Ramos (cell line): ENCODE data around the gene TMEM163.
"Not testable (repeated sequence)": the region's sequence is repeated elsewhere in the genome, so short reads cannot be mapped to it uniquely, and the experiment has no call there.

Source experiments
- in situ Hi-C: fragments of 300-500 bp; cut with MboI; formaldehyde crosslinking; loops from one replicate; pipeline ENCODE4 v1.14.3; 2022; ENCODE audit warnings: low sequenced_read_pairs; ENCODE audit not compliant: unreplicated experiment

TMEM163 gene

DNA sequence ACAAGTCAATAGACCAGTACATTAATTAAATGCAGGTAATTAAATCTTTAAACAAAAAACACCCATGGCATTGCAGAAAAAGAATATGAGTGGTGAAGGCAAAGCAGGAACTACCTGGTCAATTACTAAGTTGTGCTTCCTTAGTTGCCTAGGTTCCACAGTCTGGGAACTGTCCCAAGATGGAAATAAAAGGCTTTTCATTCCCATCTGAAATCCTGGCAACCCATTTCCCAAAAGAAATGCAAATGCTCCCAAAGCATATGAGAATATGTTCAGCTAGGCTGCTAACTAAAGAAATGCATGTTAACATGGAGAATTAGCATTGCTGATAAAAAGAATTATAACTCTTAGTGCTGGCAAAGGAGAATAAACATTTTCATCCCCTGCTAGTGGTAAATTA, 177.8 kb downstream of the TMEM163 start:
- in situ Hi-C loops = no loop called here

DNA sequence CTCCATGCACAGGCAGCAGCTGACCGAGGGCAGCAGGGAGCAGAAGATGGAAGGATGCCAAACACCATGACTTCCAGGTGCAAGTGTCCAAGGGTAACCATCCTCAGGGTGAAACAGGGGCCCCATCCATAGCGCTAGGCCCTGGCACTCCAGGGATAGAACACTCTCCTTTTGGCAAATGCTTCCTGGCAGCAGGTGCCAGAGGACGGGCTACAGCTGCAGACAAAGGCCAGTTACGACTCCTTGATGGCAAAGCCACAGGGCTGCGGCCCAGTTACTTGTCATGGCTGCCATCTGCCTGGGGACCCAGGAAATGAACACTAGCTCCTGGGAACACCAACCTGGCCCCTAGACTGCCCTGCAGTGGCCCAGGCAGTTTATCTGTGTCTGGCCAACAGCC, 178.8 kb downstream of the TMEM163 start:
- in situ Hi-C loops = no loop called here

DNA sequence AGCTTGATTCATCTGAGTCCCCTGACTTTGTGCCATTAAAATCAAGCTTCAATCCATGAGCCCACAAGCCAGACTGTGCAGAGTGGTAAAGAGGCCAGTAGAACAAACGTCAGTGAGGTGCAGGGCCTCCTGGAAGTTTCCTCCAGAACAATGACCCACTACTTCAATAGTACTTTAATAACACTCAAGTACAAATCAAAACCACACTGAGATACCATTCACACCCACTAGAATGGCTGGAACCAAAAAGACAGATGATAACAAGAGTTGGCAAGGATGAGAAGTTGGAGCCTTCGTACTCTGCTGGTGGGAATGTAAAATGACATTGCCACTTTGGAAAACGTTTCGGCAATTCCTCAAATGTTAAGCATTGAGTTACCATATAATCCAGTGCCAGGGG, 181.1 kb downstream of the TMEM163 start:
- in situ Hi-C loops = no loop called here

- in situ Hi-C loops = no loop called here
Observed at GRCh38 chr2:134537121-134537520, 181.7 kb downstream of the TMEM163 start.

DNA sequence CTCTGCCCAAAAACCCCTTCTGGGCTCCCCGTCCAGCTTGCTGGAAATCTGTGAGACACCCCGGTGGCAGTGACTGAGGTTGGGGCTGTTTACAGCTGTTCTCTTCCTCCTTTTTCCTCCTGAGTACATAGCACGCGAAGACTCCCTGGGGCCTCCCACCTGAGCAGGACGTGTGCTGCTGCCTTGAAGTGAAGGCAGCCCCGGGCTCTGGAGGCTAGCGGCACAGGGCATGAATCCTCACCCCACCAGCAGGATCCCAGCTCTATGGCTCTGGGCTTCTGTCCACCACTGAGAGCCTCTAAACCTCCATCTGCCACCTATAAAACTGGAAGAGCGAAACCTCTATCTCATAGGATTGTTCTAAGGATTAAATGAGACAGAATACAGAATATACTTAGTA, 182.5 kb downstream of the TMEM163 start:
- in situ Hi-C loops = no loop called here

DNA sequence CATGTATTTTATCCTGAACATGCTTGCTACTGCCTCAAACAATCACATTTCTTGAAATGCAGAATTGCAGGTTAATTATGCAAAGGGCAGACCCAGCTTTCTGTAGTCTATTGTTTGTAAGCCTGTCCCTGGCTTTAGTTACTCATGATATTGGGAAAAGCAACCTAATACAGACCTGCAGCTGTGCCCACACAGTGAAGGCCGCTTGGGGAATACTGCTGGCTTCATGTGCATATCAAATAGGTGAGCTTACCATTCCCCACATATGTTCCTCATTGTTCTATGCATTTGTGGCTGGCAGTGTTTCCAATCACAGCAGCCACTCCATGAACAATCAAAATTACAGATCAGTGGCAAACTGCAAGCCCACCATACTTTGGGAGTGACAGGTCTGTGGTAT, 186.3 kb downstream of the TMEM163 start:
- in situ Hi-C loops = no loop called here

DNA sequence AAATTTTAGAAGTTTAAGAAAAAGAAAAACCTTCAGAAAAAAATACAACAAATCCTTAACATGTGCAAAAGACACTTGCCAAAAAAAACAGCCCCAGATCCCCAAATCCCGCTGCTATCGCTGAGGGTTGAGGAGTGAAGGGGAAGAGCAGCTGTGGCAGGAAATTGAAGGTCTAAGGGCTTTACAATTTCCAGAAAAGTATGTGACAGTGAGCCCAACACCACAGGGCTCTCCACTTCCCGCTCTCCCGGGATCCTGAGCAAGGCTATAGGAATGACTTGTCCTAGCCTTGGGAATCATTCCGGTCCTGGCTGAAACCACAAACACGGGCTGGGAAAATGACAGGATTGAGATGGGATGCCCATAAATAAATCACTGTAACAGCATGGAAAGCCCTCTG, 191.4 kb downstream of the TMEM163 start:
- in situ Hi-C loops = no loop called here

DNA sequence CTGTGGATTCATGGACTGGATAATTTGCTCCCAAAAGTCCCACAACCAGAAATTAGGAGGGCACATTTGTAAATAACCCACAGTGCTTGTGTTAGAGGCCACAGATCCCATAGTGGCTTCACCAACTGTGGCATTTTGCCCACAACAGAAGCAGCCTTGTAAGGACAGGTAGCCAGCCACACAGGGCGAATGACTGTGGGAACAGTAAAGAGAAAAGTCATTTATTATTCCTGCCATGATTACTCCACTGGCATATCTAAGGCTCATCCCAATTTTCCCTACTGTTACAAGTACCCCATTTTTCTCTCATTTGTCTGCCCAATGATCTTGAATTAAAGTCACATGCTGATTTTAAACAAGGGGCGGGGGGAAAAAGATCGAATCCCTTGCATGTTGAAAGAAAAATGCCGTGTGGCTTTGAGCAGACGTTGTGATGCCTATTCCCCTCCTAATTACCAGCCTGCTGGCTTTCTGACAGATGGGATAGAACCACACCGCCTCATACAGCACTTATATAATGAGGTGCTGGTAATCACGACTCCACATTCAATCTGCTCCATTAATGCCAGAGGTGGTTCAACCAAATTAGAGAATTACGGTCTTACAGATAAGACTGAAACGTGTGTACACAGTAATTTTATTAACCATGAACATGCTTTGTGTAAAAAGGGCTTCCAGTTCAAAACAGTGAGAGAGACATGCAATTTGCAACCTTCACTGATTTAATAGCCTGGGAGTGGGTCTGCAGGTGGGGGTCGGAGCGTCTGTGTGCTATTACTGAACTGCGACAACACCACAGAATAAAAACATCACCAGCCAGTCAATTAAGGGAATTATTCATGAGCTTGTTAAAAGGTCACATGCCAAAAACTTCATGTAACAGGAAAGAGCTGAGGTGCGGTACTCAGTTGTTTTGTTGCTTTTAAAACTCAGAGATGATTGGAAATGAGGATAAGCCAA, 196.0 kb downstream of the TMEM163 start:
- in situ Hi-C loops = no loop called here

DNA sequence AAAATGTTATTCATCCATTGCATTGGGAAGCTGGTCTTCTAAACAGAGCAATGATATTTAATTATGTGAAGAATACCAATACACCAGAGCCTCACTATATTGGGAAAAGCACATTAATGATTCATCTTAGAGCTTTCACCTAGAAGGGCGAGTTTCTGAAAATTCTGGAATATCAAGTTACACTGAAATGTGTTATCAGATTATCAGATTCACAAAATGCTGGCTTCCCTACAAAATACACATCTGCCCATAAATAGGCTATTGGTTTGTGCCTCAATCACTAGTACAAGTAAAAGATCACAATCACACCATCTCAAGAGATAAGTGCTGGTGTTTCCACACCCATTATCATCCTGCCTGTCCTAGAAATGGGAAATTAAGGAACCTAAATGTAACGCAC, 200.7 kb downstream of the TMEM163 start:
- in situ Hi-C loops = no loop called here

- in situ Hi-C loops = no loop called here
Observed at GRCh38 chr2:134515137-134515536, 203.7 kb downstream of the TMEM163 start.

GRCh38 chr2:134513465-134513804, 205.4 kb downstream of the TMEM163 start:
- in situ Hi-C loops = no loop called here

GRCh38 chr2:134512734-134513464, 205.9 kb downstream of the TMEM163 start:
- in situ Hi-C loops = no loop called here

GRCh38 chr2:134508391-134508790, 210.4 kb downstream of the TMEM163 start:
- in situ Hi-C loops = no loop called here

DNA sequence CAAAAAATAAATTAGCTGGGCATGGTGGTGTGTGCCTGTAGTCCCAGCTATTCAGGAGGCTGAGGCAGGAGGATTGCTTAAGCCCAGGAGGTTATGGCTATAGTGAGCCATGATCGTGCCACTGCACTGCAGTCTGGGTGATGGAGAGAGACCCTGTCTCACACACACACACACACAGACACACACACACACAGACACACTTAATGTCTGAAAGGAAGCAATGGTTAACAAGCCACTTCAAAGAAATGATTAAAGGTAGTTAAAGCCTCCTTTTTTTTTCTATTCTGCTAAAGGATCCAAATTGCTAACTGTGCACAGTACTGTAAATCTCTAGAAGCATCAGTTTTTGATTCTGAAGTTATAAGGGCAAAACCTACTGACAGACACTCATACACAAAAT, 211.1 kb downstream of the TMEM163 start:
- in situ Hi-C loops = no loop called here

GRCh38 chr2:134507159-134507558, 211.6 kb downstream of the TMEM163 start:
- in situ Hi-C loops = not testable (repeated sequence)

GRCh38 chr2:134505446-134505845, 213.4 kb downstream of the TMEM163 start:
- in situ Hi-C loops = no loop called here

- in situ Hi-C loops = no loop called here
Observed at GRCh38 chr2:134504586-134505336, 214.0 kb downstream of the TMEM163 start.

GRCh38 chr2:134502104-134502503, 216.7 kb downstream of the TMEM163 start:
- in situ Hi-C loops = no loop called here

- in situ Hi-C loops = no loop called here
Observed at GRCh38 chr2:134501476-134502091, 217.2 kb downstream of the TMEM163 start.

- in situ Hi-C loops = no loop called here
Observed at GRCh38 chr2:134500211-134500935, 218.4 kb downstream of the TMEM163 start.
